BJ (cell line): Measurements from ENCODE around the gene LMAN2. TPM values are rescaled to one million over a fixed set of nuclear protein-coding genes. Genes with fewer than 3 reads are reported as not detected.

ENCODE experiments used
- CTCF ChIA-PET: fragments of 350-600 bp; formaldehyde crosslinking; extraction: SDS; loops from one replicate; lab custom pipeline; 2021; ENCODE audit warnings: antibody characterized with exemption, inconsistent platforms; lab: Yijun Ruan, JAX
- POLR2A ChIA-PET: fragments of 300-600 bp; sonication (Branson Sonifier 250); formaldehyde crosslinking; extraction: SDS; loops from one replicate; lab custom pipeline; 2021; ENCODE audit warnings: antibody characterized with exemption; lab: Charles Lee
- DNase-seq: peaks from one replicate; pipeline ENCODE4 v3.0.0-alpha.2; 2011; ENCODE audit warnings: low read depth
- H3K27me3 ChIP-seq: 2 replicates; pipeline ENCODE4 v1.6.0; 2011; ENCODE audit warnings: low read length; ENCODE audit not compliant: control insufficient read depth, insufficient read depth
- H3K36me3 ChIP-seq: 2 replicates; pipeline ENCODE4 v1.5.1; 2011; ENCODE audit warnings: low read length; ENCODE audit not compliant: control insufficient read depth, insufficient read depth
- H3K4me3 ChIP-seq: 2 replicates; pipeline ENCODE4 v1.5.1; 2011; ENCODE audit warnings: low read depth, mild to moderate bottlenecking, control low read depth, low read length
- CTCF ChIP-seq: IDR thresholded peaks from 2 replicates; pipeline ENCODE4 v1.5.1; 2011; ENCODE audit warnings: low read depth, mild to moderate bottlenecking, control low read depth, inconsistent platforms, low read length, moderate library complexity; ENCODE audit not compliant: insufficient read depth
- polyA plus RNA-seq: library from polyadenylated mRNA; depleted of rRNA; stranded (reverse); fragments of >200 nt; gene quantifications from 2 replicates; pipeline ENCODE4 v1.2.3, GENCODE V29; 2011

Gene LMAN2
- polyA plus RNA-seq, 1 experiment, result 248 TPM

GRCh38 chr5:177359860-177360259 is 8.4 kb upstream of the LMAN2 start:
- Histone ChIP-seq H3K27me3 (peaks cover 5% of the 10 kb centered on the region), H3K36me3 (no peaks in the 10 kb centered on the region), H3K4me3 (no peak overlapping the region)
- ChIA-PET CTCF (interaction anchor here (1.2 to 1.6 kb wide), 3 partner anchors 9 to 95 kb away, joined by 4 to 5 read pairs (median 4); no protein-coding TSS in a partner anchor), POLR2A (no interaction called here)
- TF ChIP-seq CTCF, result no peak
- no peak for DNase-seq

- H3K4me3 ChIP-seq, result no peak overlapping the region
- H3K36me3 ChIP-seq, result no peaks in the 10 kb centered on the region
- POLR2A ChIA-PET, result no interaction called here
- DNase-seq, result no peak
- CTCF ChIA-PET, result interaction anchor here (1.6 to 3.4 kb wide), 2 partner anchors 10 to 45 kb away, joined by 5 to 16 read pairs; no protein-coding TSS in a partner anchor
- H3K27me3 ChIP-seq, result peaks cover 5% of the 10 kb centered on the region
- no peak for TF ChIP-seq CTCF
Measured at GRCh38 chr5:177359451-177359851, 8.0 kb upstream of the LMAN2 start.

GRCh38 chr5:177358370-177358819 is 6.9 kb upstream of the LMAN2 start:
- ChIA-PET CTCF (interaction anchor here (1.5 to 3.4 kb wide), 2 partner anchors 8 to 11 kb away, joined by 3 to 16 read pairs; no protein-coding TSS in a partner anchor), POLR2A (no interaction called here)

GRCh38 chr5:177357459-177358351 is 6.2 kb upstream of the LMAN2 start, which contains the start of gene RGS14:
TSS of gene RGS14 (plus strand) at chr5:177357924. CDS start at chr5:177358025, 101 bp downstream.
- CTCF ChIA-PET, result interaction anchor here (1.5 to 3.4 kb wide), 2 partner anchors 9 to 12 kb away, joined by 3 to 16 read pairs; no protein-coding TSS in a partner anchor
- H3K36me3 ChIP-seq, result no peaks in the 10 kb centered on the region
- TF ChIP-seq CTCF, result no peak
- no peak for DNase-seq
- H3K4me3 ChIP-seq, result no peak within 1 kb of the TSS
- H3K27me3 ChIP-seq, result peaks cover 5% of the 10 kb centered on the region
- POLR2A ChIA-PET, result no interaction called here

More at GRCh38 chr5:177358370-177358819, 6.9 kb upstream of the LMAN2 start:
- TF ChIP-seq CTCF, result no peak
- DNase-seq, result no peak
- Histone ChIP-seq H3K4me3 (no peak overlapping the region), H3K27me3 (peaks cover 5% of the 10 kb centered on the region), H3K36me3 (no peaks in the 10 kb centered on the region)

GRCh38 chr5:177357146-177357458 is 5.6 kb upstream of the LMAN2 start:
- peaks cover 5% of the 10 kb centered on the region for H3K27me3 ChIP-seq
- POLR2A ChIA-PET, result no interaction called here
- TF ChIP-seq CTCF, result no peak
- no peak overlapping the region for H3K4me3 ChIP-seq
- CTCF ChIA-PET, result interaction anchor here (3.4 kb wide), 1 partner anchor 13 kb away, joined by 16 read pairs; no protein-coding TSS in a partner anchor
- no peaks in the 10 kb centered on the region for H3K36me3 ChIP-seq
- DNase-seq, result no peak
